ENCODE measurements around the gene ZMYM4.

Gene ZMYM4

GRCh38 chr1:35461966-35462651 lies 193.6 kb downstream of the ZMYM4 start:
- TF ChIP-seq GLIS3 (CRISPR knock-in tag; IDR thresholded peaks at IDR 0.05) = no peak
- TF ChIP-seq TCF4 (CRISPR knock-in tag; IDR thresholded peaks at IDR 0.05; ENCODE audit: borderline replicate concordance) = no peak
- TF ChIP-seq SNAI2 (CRISPR knock-in tag; IDR thresholded peaks at IDR 0.05) = no peak
- TF ChIP-seq BACH2 (CRISPR knock-in tag; IDR thresholded peaks at IDR 0.05; ENCODE audit: borderline replicate concordance) = no peak
- no peak for TF ChIP-seq ZNF565 (CRISPR knock-in tag; conservative IDR thresholded peaks at IDR 0.05; ENCODE audit: low read depth)
- no peak for TF ChIP-seq ZFP3 (CRISPR knock-in tag; IDR thresholded peaks at IDR 0.05)
- no peak for TF ChIP-seq TSHZ2 (CRISPR knock-in tag; IDR thresholded peaks at IDR 0.05)
- TF ChIP-seq POU6F1 (CRISPR knock-in tag; IDR thresholded peaks at IDR 0.05; ENCODE audit: borderline replicate concordance, low read depth) = no peak
- TF ChIP-seq ZNF8 (CRISPR knock-in tag; IDR thresholded peaks at IDR 0.05) = no peak
- TF ChIP-seq PPARA (CRISPR knock-in tag; IDR thresholded peaks at IDR 0.05; ENCODE audit: borderline replicate concordance) = no peak
- no peak for TF ChIP-seq ESRRG (CRISPR knock-in tag; IDR thresholded peaks at IDR 0.05)
- TF ChIP-seq CSRNP3 (CRISPR knock-in tag; IDR thresholded peaks at IDR 0.05) = no peak
- TF ChIP-seq ISL1 (CRISPR knock-in tag; IDR thresholded peaks at IDR 0.05) = no peak
- TF ChIP-seq RARB (CRISPR knock-in tag; IDR thresholded peaks at IDR 0.05) = no peak
- no peak for TF ChIP-seq PATZ1 (CRISPR knock-in tag; IDR thresholded peaks at IDR 0.05; ENCODE audit: borderline replicate concordance)
- TF ChIP-seq ZNF70 (CRISPR knock-in tag; IDR thresholded peaks at IDR 0.05) = no peak
- no peak for TF ChIP-seq CSDC2 (CRISPR knock-in tag; IDR thresholded peaks at IDR 0.05)
- no peak for TF ChIP-seq OSR1 (CRISPR knock-in tag; IDR thresholded peaks at IDR 0.05)
- TF ChIP-seq TOX (CRISPR knock-in tag; IDR thresholded peaks at IDR 0.05; ENCODE audit: borderline replicate concordance) = no peak
- TF ChIP-seq CREB5 (CRISPR knock-in tag; IDR thresholded peaks at IDR 0.05; ENCODE audit: low read depth) = no peak
- ATAC-seq = no peak

- no peak for TF ChIP-seq TOX (CRISPR knock-in tag; IDR thresholded peaks at IDR 0.05; ENCODE audit: borderline replicate concordance)
- TF ChIP-seq CSRNP3 (CRISPR knock-in tag; IDR thresholded peaks at IDR 0.05) = no peak
- TF ChIP-seq ZNF70 (CRISPR knock-in tag; IDR thresholded peaks at IDR 0.05) = no peak
- TF ChIP-seq OSR1 (CRISPR knock-in tag; IDR thresholded peaks at IDR 0.05) = no peak
- TF ChIP-seq PATZ1 (CRISPR knock-in tag; IDR thresholded peaks at IDR 0.05; ENCODE audit: borderline replicate concordance) = no peak
- no peak for TF ChIP-seq RARB (CRISPR knock-in tag; IDR thresholded peaks at IDR 0.05)
- no peak for TF ChIP-seq CSDC2 (CRISPR knock-in tag; IDR thresholded peaks at IDR 0.05)
- TF ChIP-seq ZFP3 (CRISPR knock-in tag; IDR thresholded peaks at IDR 0.05) = no peak
- TF ChIP-seq SNAI2 (CRISPR knock-in tag; IDR thresholded peaks at IDR 0.05) = no peak
- TF ChIP-seq ZC3H10 (CRISPR knock-in tag; IDR thresholded peaks at IDR 0.05) = no peak
- no peak for TF ChIP-seq POU6F1 (CRISPR knock-in tag; IDR thresholded peaks at IDR 0.05; ENCODE audit: borderline replicate concordance, low read depth)
- TF ChIP-seq ZFP30 (CRISPR knock-in tag; IDR thresholded peaks at IDR 0.05) = no peak
- TF ChIP-seq BACH2 (CRISPR knock-in tag; IDR thresholded peaks at IDR 0.05; ENCODE audit: borderline replicate concordance) = no peak
- TF ChIP-seq ESRRG (CRISPR knock-in tag; IDR thresholded peaks at IDR 0.05) = no peak
- TF ChIP-seq CREB5 (CRISPR knock-in tag; IDR thresholded peaks at IDR 0.05; ENCODE audit: low read depth) = no peak
- no peak for ATAC-seq
Observed at GRCh38 chr1:35463232-35463631, 194.7 kb downstream of the ZMYM4 start.

All from SK-N-SH treated with all-trans-retinoic acid at 6 μM for 48 hours (cell line).